Bladder microvascular endothelial cell (primary cell): ENCODE measurements around the gene GGNBP2. TPM values are rescaled to one million over a fixed set of nuclear protein-coding genes. Genes with fewer than 3 reads are reported as not detected.

Experiments
- total RNA-seq: library from RNA; depleted of rRNA; stranded (reverse); fragments of >200 nt; gene quantifications from 2 replicates; pipeline ENCODE4 v1.2.3, GENCODE V29; 2014

Gene GGNBP2, protein sequence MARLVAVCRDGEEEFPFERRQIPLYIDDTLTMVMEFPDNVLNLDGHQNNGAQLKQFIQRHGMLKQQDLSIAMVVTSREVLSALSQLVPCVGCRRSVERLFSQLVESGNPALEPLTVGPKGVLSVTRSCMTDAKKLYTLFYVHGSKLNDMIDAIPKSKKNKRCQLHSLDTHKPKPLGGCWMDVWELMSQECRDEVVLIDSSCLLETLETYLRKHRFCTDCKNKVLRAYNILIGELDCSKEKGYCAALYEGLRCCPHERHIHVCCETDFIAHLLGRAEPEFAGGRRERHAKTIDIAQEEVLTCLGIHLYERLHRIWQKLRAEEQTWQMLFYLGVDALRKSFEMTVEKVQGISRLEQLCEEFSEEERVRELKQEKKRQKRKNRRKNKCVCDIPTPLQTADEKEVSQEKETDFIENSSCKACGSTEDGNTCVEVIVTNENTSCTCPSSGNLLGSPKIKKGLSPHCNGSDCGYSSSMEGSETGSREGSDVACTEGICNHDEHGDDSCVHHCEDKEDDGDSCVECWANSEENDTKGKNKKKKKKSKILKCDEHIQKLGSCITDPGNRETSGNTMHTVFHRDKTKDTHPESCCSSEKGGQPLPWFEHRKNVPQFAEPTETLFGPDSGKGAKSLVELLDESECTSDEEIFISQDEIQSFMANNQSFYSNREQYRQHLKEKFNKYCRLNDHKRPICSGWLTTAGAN
- total RNA-seq = 37.9 and 73.1 TPM in 2 replicates

GRCh38 chr17:36544307-36545076 is at the start of gene GGNBP2:
Gene GGNBP2 (plus strand): TSS chr17:36544919. CDS start chr17:36545725, 806 bp downstream.

GRCh38 chr17:36534840-36535668 is 9.7 kb upstream of the GGNBP2 start, which contains the start of the genes MYO19 and PIGW:
Gene MYO19 (minus strand): TSS chr17:36534868. CDS start chr17:36532538, 2,330 bp downstream.
Gene PIGW (plus strand): TSS chr17:36534987. CDS start chr17:36537102, 2,115 bp downstream.

DNA sequence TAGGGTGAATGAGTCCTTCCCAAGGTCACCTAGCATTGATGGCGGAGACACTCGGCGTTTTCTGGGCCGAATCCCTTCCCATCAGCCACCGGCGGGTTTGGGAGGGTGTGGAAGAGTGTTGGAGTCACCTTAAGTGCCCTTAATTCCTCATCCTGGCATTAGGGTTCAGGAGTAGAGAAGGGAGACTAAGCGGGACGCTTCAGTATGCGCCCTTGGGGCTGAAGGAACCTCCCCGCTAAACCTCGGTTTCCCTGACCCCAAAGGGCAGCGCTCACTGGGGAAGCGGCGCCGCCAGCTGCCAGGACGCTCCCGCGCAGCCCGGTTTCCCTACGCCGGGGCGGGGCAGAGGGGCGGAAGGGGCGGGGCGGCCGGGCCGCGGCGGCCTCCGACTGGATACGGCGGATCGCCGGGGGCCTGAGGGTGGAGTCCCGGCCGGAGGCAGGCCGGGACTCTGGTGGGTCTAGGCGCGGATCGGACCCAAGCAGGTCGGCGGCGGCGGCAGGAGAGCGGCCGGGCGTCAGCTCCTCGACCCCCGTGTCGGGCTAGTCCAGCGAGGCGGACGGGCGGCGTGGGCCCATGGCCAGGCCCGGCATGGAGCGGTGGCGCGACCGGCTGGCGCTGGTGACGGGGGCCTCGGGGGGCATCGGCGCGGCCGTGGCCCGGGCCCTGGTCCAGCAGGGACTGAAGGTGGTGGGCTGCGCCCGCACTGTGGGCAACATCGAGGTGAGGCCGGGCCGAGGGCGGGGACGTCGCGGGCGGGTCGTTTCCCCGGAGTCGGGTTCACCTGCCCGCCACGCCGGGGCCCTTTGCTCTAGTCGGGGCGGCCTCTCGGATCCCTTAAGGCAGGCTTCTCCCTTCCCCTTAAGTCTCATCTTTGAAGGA is 47.0 kb downstream of the GGNBP2 start, which contains the start of gene DHRS11:
Gene DHRS11, plus strand, starts transcription at position 446 of the 882 bp plus-strand sequence. Its CDS starts 131 bp downstream, at position 577.

GRCh38 chr17:36601303-36602029 is 56.7 kb downstream of the GGNBP2 start, which contains the start of gene MRM1:
Gene MRM1 (plus strand): TSS chr17:36601583. CDS start chr17:36601811, 228 bp downstream.

Other genes starting within 250 kb of the GGNBP2 start
- not detected in 2 replicates for gene TBC1D3G, start 221.0 kb upstream of the GGNBP2 start, total RNA-seq
- not detected in 2 replicates for gene TBC1D3H, start 156.5 kb upstream of the GGNBP2 start, total RNA-seq
- gene ZNHIT3, start 58.2 kb upstream of the GGNBP2 start, total RNA-seq = 17.8 and 22.8 TPM in 2 replicates
- 50.7 and 66.0 TPM in 2 replicates for gene MYO19, start 10.1 kb upstream of the GGNBP2 start, total RNA-seq
- 2.9 and 7.9 TPM in 2 replicates for gene PIGW, start 9.9 kb upstream of the GGNBP2 start, total RNA-seq
- gene DHRS11, start 47.0 kb downstream of the GGNBP2 start, total RNA-seq = 5.2 and 8.9 TPM in 2 replicates
- 3.2 and 5.1 TPM in 2 replicates for gene MRM1, start 56.7 kb downstream of the GGNBP2 start, total RNA-seq